ENCODE measurements around the gene DSTN. TPM values are rescaled to one million over a fixed set of nuclear protein-coding genes. Genes with fewer than 3 reads are reported as not detected.
"Not testable (repeated sequence)": the region's sequence is repeated elsewhere in the genome, so short reads cannot be mapped to it uniquely, and the experiment has no call there.

Gene DSTN
- total RNA-seq, 2 donors from 2014 or later, result 266 to 374 TPM

DNA sequence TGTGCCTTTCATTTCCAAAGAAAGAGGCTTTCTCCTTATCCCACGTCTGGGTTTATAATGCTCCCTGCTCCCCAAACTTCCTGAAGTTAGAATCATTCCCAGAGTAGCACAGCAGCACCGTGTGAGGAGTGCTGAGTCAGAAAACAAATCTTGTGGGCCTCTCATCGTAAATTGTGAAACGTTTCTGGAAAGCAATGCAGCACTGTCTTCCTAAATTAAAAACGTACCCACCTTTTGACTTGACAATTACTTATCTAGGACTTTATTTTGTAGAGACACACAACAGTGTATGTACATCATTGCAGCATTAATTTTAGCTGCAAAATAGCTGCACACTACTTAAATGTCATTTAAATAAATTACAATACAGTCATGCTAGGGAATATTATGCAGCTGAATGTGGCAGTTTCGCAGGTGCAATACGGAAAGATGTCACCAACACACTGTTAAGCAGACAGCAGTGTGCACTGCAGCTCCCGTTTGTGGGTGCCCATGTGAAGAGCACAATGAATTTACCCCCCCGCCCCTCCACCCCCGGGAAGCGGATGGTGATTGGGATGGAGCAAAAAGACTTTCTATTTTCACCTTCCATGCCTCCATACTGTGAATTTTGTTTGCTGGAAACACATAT lies 81.4 kb downstream of the DSTN start:
- ATAC-seq (no peak), DNase-seq (peak in 1 of 2 donors; percentile 8)
- intact Hi-C loops (cut with DNase I, micrococcal nuclease), result no loop called here

GRCh38 chr20:17651760-17652388 lies 82.0 kb downstream of the DSTN start:
- peak in 1 of 2 donors; percentile 31 for DNase-seq
- peak; percentile 34 for ATAC-seq
- intact Hi-C loops (cut with DNase I, micrococcal nuclease), result no loop called here

DNA sequence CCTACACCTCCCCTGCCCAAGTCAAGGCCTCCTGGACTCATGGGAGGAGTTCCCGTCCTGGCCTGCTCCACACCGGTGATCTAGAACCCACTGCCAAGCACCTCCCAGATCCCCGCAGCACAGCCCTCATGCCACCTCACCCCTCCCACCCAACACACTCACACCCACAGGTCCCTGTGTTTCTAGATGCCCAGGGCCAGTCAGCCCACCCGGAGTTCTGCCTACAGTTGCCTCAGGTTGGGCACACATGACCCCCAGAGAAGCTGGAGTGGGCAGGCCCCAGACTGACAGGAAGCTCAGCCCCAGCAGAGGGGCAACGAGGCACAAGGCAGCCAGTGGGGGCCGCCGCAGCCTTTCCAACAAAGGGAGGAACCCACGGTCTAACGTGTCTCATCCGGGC lies 82.5 kb downstream of the DSTN start:
- DNase-seq, result peak in 1 of 2 donors; percentile 21
- intact Hi-C loops (cut with DNase I, micrococcal nuclease), result no loop called here
- no peak for ATAC-seq

DNA sequence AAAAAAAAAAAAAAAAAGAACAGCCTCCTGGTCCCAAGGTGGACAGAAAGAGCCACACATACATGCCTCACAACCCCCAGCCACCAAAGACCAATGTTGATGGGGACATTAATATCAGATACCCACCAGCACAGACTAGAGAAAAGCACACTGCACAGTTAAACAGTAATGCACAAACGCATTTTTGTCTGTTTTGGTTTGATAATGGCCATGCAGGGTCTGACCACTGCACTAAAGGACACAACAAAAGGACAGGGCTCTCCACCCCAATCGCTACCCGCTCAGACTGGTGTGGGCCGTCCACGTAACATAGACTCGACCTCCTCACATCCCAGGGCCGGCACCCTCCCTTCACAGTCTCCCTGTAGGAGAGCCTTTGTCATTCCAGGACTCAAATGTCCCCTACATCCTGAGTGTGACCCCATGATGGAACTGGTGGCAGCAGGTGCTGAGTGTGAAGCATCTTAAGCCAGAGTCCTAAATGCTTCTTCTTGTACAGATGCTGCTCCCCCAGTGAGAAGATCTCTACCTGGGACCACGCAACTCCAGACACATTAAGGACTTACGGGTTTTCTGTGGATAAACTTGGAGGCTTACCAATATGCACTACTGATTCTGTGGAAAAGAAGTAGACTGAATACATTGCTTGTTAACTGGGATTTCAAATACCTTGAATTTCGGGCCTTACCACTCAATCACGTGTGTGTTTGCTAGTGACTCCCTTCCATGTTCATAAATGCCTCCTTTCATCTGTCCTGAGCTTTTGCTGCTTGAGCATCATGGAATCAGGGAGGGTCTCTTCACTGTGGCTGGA lies 84.2 kb downstream of the DSTN start:
- no peak for ATAC-seq
- intact Hi-C loops (cut with DNase I, micrococcal nuclease), result no loop called here
- DNase-seq, result peak in 1 of 2 donors; percentile 10

GRCh38 chr20:17654649-17655285 lies 84.9 kb downstream of the DSTN start:
- DNase-seq, result peak; percentile 23 to 61
- intact Hi-C loops (cut with DNase I, micrococcal nuclease), result no loop called here
- no peak for ATAC-seq

- DNase-seq, result peak in 1 of 2 donors; percentile 10
- intact Hi-C loops (cut with DNase I, micrococcal nuclease), result no loop called here
- ATAC-seq, result no peak
These were observed 85.4 kb downstream of the DSTN start for GRCh38 chr20:17655286-17655651.

DNA sequence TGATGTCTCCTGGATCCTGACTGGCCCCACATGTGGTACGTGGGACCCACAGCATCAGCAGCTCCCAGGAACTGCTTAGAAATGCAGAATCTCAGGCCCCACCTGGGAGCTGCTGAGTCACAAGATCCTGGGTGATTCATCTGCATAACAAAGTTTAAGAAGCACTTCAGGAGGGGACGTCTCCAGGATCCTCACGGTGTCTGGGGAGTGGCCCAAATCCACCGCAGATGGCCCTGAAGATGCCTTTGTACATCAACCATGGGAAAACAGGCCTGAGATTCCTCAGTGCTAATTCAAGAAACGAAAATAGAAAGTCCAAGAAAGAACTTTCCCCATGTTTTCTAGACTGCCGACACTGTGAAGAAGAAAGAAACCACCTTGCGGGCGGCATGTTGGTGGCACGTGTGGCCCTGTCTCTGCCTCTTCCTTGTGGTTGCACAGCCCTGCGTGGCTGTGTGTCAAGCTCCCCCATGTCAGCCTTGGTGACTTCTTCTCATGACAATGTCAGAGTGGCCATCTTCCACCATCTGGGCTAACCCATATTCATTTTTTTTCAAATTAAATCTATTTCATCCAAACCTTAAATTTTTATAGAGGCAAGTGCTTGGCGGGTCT lies 86.1 kb downstream of the DSTN start:
- intact Hi-C loops (cut with DNase I, micrococcal nuclease), result no loop called here
- ATAC-seq, result no peak
- no peak for DNase-seq

DNA sequence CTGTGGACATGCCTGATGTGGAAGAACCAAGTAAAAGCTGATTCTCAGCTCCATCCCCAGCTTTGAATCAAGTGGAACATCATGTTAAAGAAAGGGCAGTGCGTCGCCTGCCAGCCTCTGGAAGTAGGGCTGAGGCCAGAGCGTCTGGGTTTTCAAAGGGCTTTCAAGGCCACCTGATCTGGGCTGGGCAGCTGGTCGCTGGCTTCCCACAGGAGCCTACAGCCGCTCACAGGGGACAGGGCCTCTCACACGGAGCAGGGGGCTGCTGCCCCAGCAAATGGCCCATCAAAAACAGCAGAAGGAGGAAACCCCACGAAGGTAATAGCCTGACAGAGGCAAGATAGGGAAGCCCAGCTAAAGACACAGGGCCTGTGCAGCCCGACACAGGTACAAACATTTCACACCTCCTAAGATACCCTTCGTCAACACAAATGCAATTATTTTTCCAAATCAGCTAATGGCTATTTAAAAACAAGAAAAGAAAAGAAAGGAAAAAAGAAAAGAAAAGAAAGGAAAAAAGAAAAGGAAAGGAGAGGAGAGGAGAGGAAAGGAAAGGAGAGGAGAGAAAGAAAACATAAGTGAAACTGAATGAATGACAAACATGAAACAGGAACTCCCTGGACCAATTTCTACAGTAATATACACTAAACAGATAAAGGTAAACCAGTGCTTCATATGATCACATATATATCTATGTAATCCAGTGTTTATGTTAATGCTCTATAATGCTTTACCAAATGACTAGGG lies 87.4 kb downstream of the DSTN start:
- DNase-seq (no peak), ATAC-seq (no peak)
- intact Hi-C loops (cut with DNase I, micrococcal nuclease), result no loop called here

GRCh38 chr20:17657898-17658647 lies 88.2 kb downstream of the DSTN start:
- DNase-seq, result no peak
- intact Hi-C loops (cut with DNase I, micrococcal nuclease), result no loop called here

DNA sequence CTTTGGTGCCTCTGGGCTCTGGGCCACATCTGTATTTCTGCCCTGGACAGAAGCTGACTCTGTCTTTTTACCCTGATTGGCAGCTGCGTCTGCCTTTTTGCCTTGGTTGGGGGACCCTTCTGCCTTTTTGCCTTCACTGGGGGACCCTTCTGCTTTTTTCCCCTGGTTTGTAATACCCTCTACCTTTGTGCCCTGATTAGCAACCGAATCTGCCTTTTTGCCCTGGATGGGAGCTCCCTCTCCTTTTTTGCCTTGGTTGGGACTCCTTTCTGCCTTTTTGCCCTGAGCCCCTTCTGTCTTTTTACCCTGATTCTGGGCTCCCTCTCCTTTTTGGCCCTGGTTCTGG lies 88.7 kb downstream of the DSTN start:
- intact Hi-C loops (cut with DNase I, micrococcal nuclease), result no loop called here
- no peak for ATAC-seq
- no peak for DNase-seq

More at GRCh38 chr20:17657898-17658647, 88.2 kb downstream of the DSTN start:
- ATAC-seq, result no peak

- ATAC-seq; intact Hi-C loops (cut with DNase I, micrococcal nuclease); DNase-seq: not testable (repeated sequence)
These were observed 89.5 kb downstream of the DSTN start for GRCh38 chr20:17659344-17659743.

Other genes with a start within 250 kb of the DSTN start
- gene BFSP1, start 38.7 kb upstream of the DSTN start, total RNA-seq, result under 1 TPM; 0.20 to 0.34 TPM
- 100 to 1,000 TPM; 357 to 460 TPM for gene RRBP1, start 112.2 kb downstream of the DSTN start, total RNA-seq
- gene BANF2, start 129.9 kb downstream of the DSTN start, total RNA-seq, result not detected